ENCODE data around the gene ETNK2. TPM values are rescaled to one million over a fixed set of nuclear protein-coding genes. Genes with fewer than 3 reads are reported as not detected.

Gene ETNK2
- total and polyA plus RNA-seq, 2 donors (not counting 1 experiment from before 2014, with no cell fraction given), result 0.49 to 2.8 TPM

- no peak overlapping the region for H3K4me3 ChIP-seq (ENCODE audit: control extremely low read depth in 1 of 5, extremely low read depth in 1 of 5, insufficient read depth in 1 of 5, low read depth in 2 of 5, low read length in 4 of 5)
- Mint-ChIP-seq H3K27ac (no peak overlapping the region), H3K4me3 (no peak overlapping the region), H3K9me3 (ENCODE audit: insufficient read depth) (no peaks in the 10 kb centered on the region), H3K4me1 (peaks cover 5% of the 10 kb centered on the region), H3K27me3 (peaks cover 17% of the 10 kb centered on the region)
- no peaks in the 10 kb centered on the region for H4K20me1 ChIP-seq (ENCODE audit: control insufficient read depth, insufficient read depth, low read length, poor library complexity, severe bottlenecking)
- no peaks in the 10 kb centered on the region for H3K9me3 ChIP-seq (ENCODE audit: control extremely low read depth in 1 of 3, control insufficient read depth in 2 of 3, insufficient read depth in 1 of 3, low read length in 2 of 3)
- no peak overlapping the region for H2AFZ ChIP-seq (ENCODE audit: insufficient read depth, low read depth, low read length, poor library complexity, severe bottlenecking)
- H3K4me2 ChIP-seq (replicated peaks; ENCODE audit: low read depth, low read length, poor library complexity, severe bottlenecking), result no peak overlapping the region
- ChIA-PET POLR2A (no interaction called here), CTCF (interaction anchor here (4.0 kb wide), 1 partner anchor 260 kb away, joined by 21 read pairs; no protein-coding TSS in a partner anchor)
- peaks cover 0 to 14% (median 2%) of the 10 kb centered on the region in 4 experiments for H3K27me3 ChIP-seq (replicated peaks in 1 of 4; ENCODE audit: control extremely low read depth in 1 of 4, control insufficient read depth in 3 of 4, insufficient read depth in 4 of 4, low read length in 3 of 4)
- H3K4me1 ChIP-seq (ENCODE audit: control insufficient read depth in 2 of 2, insufficient read depth in 2 of 2, low read length in 2 of 2), result peaks cover 7 to 8% of the 10 kb centered on the region in 2 donors
- TF ChIP-seq CTCF (IDR thresholded peaks at IDR 0.05) (no peak), EZH2 (IDR thresholded peaks at IDR 0.05; ENCODE audit: borderline replicate concordance, insufficient read depth, low read depth, low read length, poor library complexity, severe bottlenecking) (no peak)
- intact Hi-C loops (cut with micrococcal nuclease), result no loop called here
- no peaks in the 10 kb centered on the region for H3K36me3 ChIP-seq (replicated peaks in 1 of 2; ENCODE audit: control extremely low read depth in 1 of 2, control insufficient read depth in 1 of 2, extremely low read depth in 1 of 2, insufficient read depth in 2 of 2, low read length in 1 of 2)
- H3K9ac ChIP-seq (ENCODE audit: low read length), result no peak overlapping the region
- H3K79me2 ChIP-seq (ENCODE audit: control insufficient read depth, insufficient read depth, low read length), result no peaks in the 10 kb centered on the region
- no peak overlapping the region for H3K27ac ChIP-seq (ENCODE audit: low read length in 2 of 2)
- ATAC-seq (ENCODE audit: low read depth) (no peak), DNase-seq (no peak)
- WGBS (ENCODE audit: insufficient coverage), result 58% methylated on average over 4 of the region's 11 CpGs
These were observed 20.6 kb downstream of the ETNK2 start for GRCh38 chr1:204130981-204131892.

GRCh38 chr1:204130178-204130577, 21.7 kb downstream of the ETNK2 start:
- H3K27ac Mint-ChIP-seq, result no peak overlapping the region
- H3K4me1 Mint-ChIP-seq, result peaks cover 5% of the 10 kb centered on the region
- H3K36me3 ChIP-seq (replicated peaks in 1 of 2; ENCODE audit: control extremely low read depth in 1 of 2, control insufficient read depth in 1 of 2, extremely low read depth in 1 of 2, insufficient read depth in 2 of 2, low read length in 1 of 2), result no peaks in the 10 kb centered on the region
- no peak overlapping the region for H3K4me2 ChIP-seq (replicated peaks; ENCODE audit: low read depth, low read length, poor library complexity, severe bottlenecking)
- H3K27ac ChIP-seq (ENCODE audit: low read length in 2 of 2), result no peak overlapping the region
- ChIA-PET POLR2A (no interaction called here), CTCF (interaction anchor here (0.6 to 4.0 kb wide), 7 partner anchors 9 to 270 kb away, joined by 3 to 25 read pairs (median 7); partner anchors contain the start of gene SNRPE)
- H3K9me3 Mint-ChIP-seq (ENCODE audit: insufficient read depth), result no peaks in the 10 kb centered on the region
- no peaks in the 10 kb centered on the region for H4K20me1 ChIP-seq (ENCODE audit: control insufficient read depth, insufficient read depth, low read length, poor library complexity, severe bottlenecking)
- peaks cover 7 to 8% of the 10 kb centered on the region in 2 donors for H3K4me1 ChIP-seq (ENCODE audit: control insufficient read depth in 2 of 2, insufficient read depth in 2 of 2, low read length in 2 of 2)
- no peak overlapping the region for H3K4me3 ChIP-seq (ENCODE audit: control extremely low read depth in 1 of 5, extremely low read depth in 1 of 5, insufficient read depth in 1 of 5, low read depth in 2 of 5, low read length in 4 of 5)
- ATAC-seq (ENCODE audit: low read depth), result no peak
- H3K9ac ChIP-seq (ENCODE audit: low read length), result no peak overlapping the region
- H3K27me3 ChIP-seq (replicated peaks in 1 of 4; ENCODE audit: control extremely low read depth in 1 of 4, control insufficient read depth in 3 of 4, insufficient read depth in 4 of 4, low read length in 3 of 4), result peaks cover 0 to 14% (median 2%) of the 10 kb centered on the region in 4 experiments
- no peaks in the 10 kb centered on the region for H3K9me3 ChIP-seq (ENCODE audit: control extremely low read depth in 1 of 3, control insufficient read depth in 2 of 3, insufficient read depth in 1 of 3, low read length in 2 of 3)
- TF ChIP-seq EZH2 (IDR thresholded peaks at IDR 0.05; ENCODE audit: borderline replicate concordance, insufficient read depth, low read depth, low read length, poor library complexity, severe bottlenecking) (no peak), CTCF (IDR thresholded peaks at IDR 0.05) (no peak)
- no peak for DNase-seq
- 75% methylated on average over 4 of the region's 4 CpGs for WGBS (ENCODE audit: insufficient coverage)
- intact Hi-C loops (cut with micrococcal nuclease), result no loop called here
- no peak overlapping the region for H2AFZ ChIP-seq (ENCODE audit: insufficient read depth, low read depth, low read length, poor library complexity, severe bottlenecking)
- no peak overlapping the region for H3K4me3 Mint-ChIP-seq
- H3K79me2 ChIP-seq (ENCODE audit: control insufficient read depth, insufficient read depth, low read length), result no peaks in the 10 kb centered on the region
- peaks cover 12% of the 10 kb centered on the region for H3K27me3 Mint-ChIP-seq
